T-cell (primary cell): ENCODE data around the gene ZNF200. TPM values are rescaled to one million over a fixed set of nuclear protein-coding genes. Genes with fewer than 3 reads are reported as not detected.

ENCODE experiments used
- ATAC-seq, 4 experiments: fragments of 200-7000 bp in 3 of 4; fragments of 150-1000 bp in 1 of 4; cut with Tn5 transposase; replicated peaks in 1 of 4; 1 replicate in 3 of 4; 2 replicates in 1 of 4; pipeline ENCODE4 v1.10.0; 2021; ENCODE audit warnings: moderate library complexity in 3 of 4, mild to moderate bottlenecking in 2 of 4, moderate number of reproducible peaks in 1 of 4
- CTCF ChIA-PET, 2 donors: fragments of 300-600 bp; sonication (Branson Sonifier 250); formaldehyde crosslinking; loops; one replicate each; lab custom pipeline; 2022; ENCODE audit warnings: antibody characterized with exemption in 2 of 2; lab: Charles Lee
- POLR2A ChIA-PET, 2 donors: fragments of 300-600 bp; sonication (Branson Sonifier 250); formaldehyde crosslinking; loops; one replicate each; lab custom pipeline; 2022; ENCODE audit warnings: antibody characterized with exemption in 2 of 2; lab: Charles Lee
- DNase-seq, 35 experiments: peaks; one replicate each; pipeline versions ENCODE4 v3.0.0 to v3.0.0-alpha.2; 2013 to 2023
- H3K27ac ChIP-seq: one replicate; pipeline ENCODE4 v1.5.1; 2013; ENCODE audit warnings: low read length
- H3K27me3 ChIP-seq, 2 experiments: replicated peaks in 1 of 2; 1 replicate in 1 of 2; 2 replicates in 1 of 2; pipeline versions ENCODE4 v1.6.1 to v1.7.0; 2013; ENCODE audit warnings: low read length in 1 of 2, mixed read lengths in 1 of 2; ENCODE audit not compliant: control insufficient read depth in 2 of 2, insufficient read depth in 2 of 2; ENCODE audit errors: extremely low read depth in 1 of 2
- H3K36me3 ChIP-seq, 2 donors: 1 replicate in 1 of 2; 2 replicates in 1 of 2; pipeline versions ENCODE4 v1.6.1 to v1.7.0; 2013; ENCODE audit warnings: low read length in 1 of 2; ENCODE audit not compliant: control insufficient read depth in 2 of 2, insufficient read depth in 1 of 2; ENCODE audit errors: extremely low read depth in 1 of 2
- H3K4me1 ChIP-seq, 2 experiments: 1 replicate in 1 of 2; 2 replicates in 1 of 2; pipeline versions ENCODE4 v1.6.1 to v1.7.0; 2013; ENCODE audit warnings: low read length in 2 of 2, mixed read lengths in 1 of 2; ENCODE audit not compliant: insufficient read depth in 2 of 2, control insufficient read depth in 1 of 2; ENCODE audit errors: extremely low read depth in 1 of 2
- H3K4me3 ChIP-seq, 2 donors: 1 replicate in 1 of 2; 2 replicates in 1 of 2; pipeline versions ENCODE4 v1.5.1 to v1.7.0; 2013; ENCODE audit warnings: mild to moderate bottlenecking in 2 of 2, low read length in 1 of 2, moderate library complexity in 1 of 2; ENCODE audit not compliant: control insufficient read depth in 1 of 2; ENCODE audit errors: extremely low read depth in 1 of 2
- H3K9me3 ChIP-seq: 2 replicates; pipeline ENCODE4 v1.7.0; 2013
- H3K27ac Mint-ChIP-seq, 2 donors: one replicate each; pipeline ENCODE4 v1.8.0; 2020 to 2021; ENCODE audit warnings: mild to moderate bottlenecking in 2 of 2, mixed read lengths in 2 of 2
- H3K27me3 Mint-ChIP-seq, 2 donors: one replicate each; pipeline ENCODE4 v1.8.0; 2021 to 2022; ENCODE audit warnings: mixed read lengths in 2 of 2
- H3K36me3 Mint-ChIP-seq: one replicate; pipeline ENCODE4 v1.8.0; 2021; ENCODE audit warnings: mixed read lengths
- H3K4me1 Mint-ChIP-seq, 3 donors: one replicate each; pipeline ENCODE4 v1.8.0; 2020 to 2022; ENCODE audit warnings: mixed read lengths in 3 of 3, mild to moderate bottlenecking in 1 of 3
- H3K4me3 Mint-ChIP-seq, 3 donors: one replicate each; pipeline ENCODE4 v1.8.0; 2020 to 2022; ENCODE audit warnings: mild to moderate bottlenecking in 3 of 3, mixed read lengths in 3 of 3, moderate library complexity in 3 of 3
- H3K9me3 Mint-ChIP-seq, 3 donors: one replicate each; pipeline ENCODE4 v1.8.0; 2020 to 2022; ENCODE audit warnings: mixed read lengths in 3 of 3
- WGBS: methylation state at CpG from one replicate; pipeline ENCODE4 v1.1.5; 2013; ENCODE audit warnings: missing lambda C conversion rate; ENCODE audit not compliant: insufficient coverage; 5-methylcytosine and 5-hydroxymethylcytosine counted together
- total RNA-seq, 35 experiments: library from RNA in 6 of 35; stranded (reverse) in 6 of 35; fragments of 120-200 nt in 1 of 35; gene quantifications; one replicate each; pipeline versions ENCODE4 v1.2.1 to v1.2.4 and lab custom pipeline; 2013 to 2026

ZNF200 gene
- total RNA-seq, 5 donors from 2014 or later (not counting 1 experiment from before 2014, with no cell fraction given), result 7.6 to 21.3 (median 20.1) TPM

GRCh38 chr16:3188675-3188924, 46.4 kb downstream of the ZNF200 start:
- no peak overlapping the region for H3K27ac ChIP-seq
- CTCF ChIA-PET, result interaction anchor here in 1 of 2 donors (0.6 kb wide), 1 partner anchor 160 kb away, joined by 5 read pairs; no protein-coding TSS in a partner anchor
- peaks cover 0 to 3% (median 0%) of the 10 kb centered on the region in 3 donors for H3K9me3 Mint-ChIP-seq

GRCh38 chr16:3187798-3188674, 46.9 kb downstream of the ZNF200 start, which contains the start of gene OR1F1:
TSS of gene OR1F1 (plus strand) at chr16:3188204.
- Mint-ChIP-seq H3K4me3 (peak within 1 kb of the TSS; percentile 62 to 80 (median 67)), H3K27ac (peak within 1 kb of the TSS; percentile 66 to 81), H3K36me3 (peaks cover 4% of the 10 kb centered on the region), H3K27me3 (peaks cover 60 to 84% of the 10 kb centered on the region in 2 donors), H3K4me1 (peaks cover 50 to 62% (median 54%) of the 10 kb centered on the region in 3 donors), H3K9me3 (peaks cover 0 to 3% (median 0%) of the 10 kb centered on the region in 3 donors)
- WGBS, result 2% methylated on average over 26 of the region's 51 CpGs
- peak in 2 of 4 experiments; percentile 15 to 57 for ATAC-seq
- Histone ChIP-seq H3K4me3 (peak within 1 kb of the TSS; percentile 41 to 49), H3K36me3 (no peaks in the 10 kb centered on the region), H3K27ac (no peak within 1 kb of the TSS), H3K9me3 (no peaks in the 10 kb centered on the region), H3K4me1 (peaks cover 15 to 62% of the 10 kb centered on the region in 2 experiments), H3K27me3 (peaks cover 22 to 88% of the 10 kb centered on the region in 2 experiments)
- CTCF ChIA-PET, result interaction anchor here in 1 of 2 donors (0.6 kb wide), 1 partner anchor 717 kb away, joined by 3 read pairs; no protein-coding TSS in a partner anchor
- POLR2A ChIA-PET, result interaction anchor here in 1 of 2 donors (0.6 to 1.1 kb wide), 2 partner anchors 53 to 312 kb away, joined by 3 to 4 read pairs; partner anchors contain the start of gene ZNF213
- peak in 29 of 35 experiments; percentile 34 to 65 (median 44) for DNase-seq

More at GRCh38 chr16:3188675-3188924, 46.4 kb downstream of the ZNF200 start:
- no peak overlapping the region for H3K27ac Mint-ChIP-seq
- peaks cover 4% of the 10 kb centered on the region for H3K36me3 Mint-ChIP-seq
- peak overlapping the region; percentile 41 to 49 for H3K4me3 ChIP-seq
- ATAC-seq (no peak), DNase-seq (no peak)
- POLR2A ChIA-PET, result interaction anchor here in 1 of 2 donors (0.6 kb wide), 1 partner anchor 30 kb away, joined by 3 read pairs; no protein-coding TSS in a partner anchor
- H3K27me3 Mint-ChIP-seq, result peaks cover 54 to 84% of the 10 kb centered on the region in 2 donors
- 2% methylated on average over 10 of the region's 13 CpGs for WGBS
- no peaks in the 10 kb centered on the region for H3K36me3 ChIP-seq
- H3K4me3 Mint-ChIP-seq, result peak overlapping the region; percentile 62 to 80 (median 67)
- peaks cover 25 to 88% of the 10 kb centered on the region in 2 experiments for H3K27me3 ChIP-seq
- H3K9me3 ChIP-seq, result no peaks in the 10 kb centered on the region
- peaks cover 15 to 57% of the 10 kb centered on the region in 2 experiments for H3K4me1 ChIP-seq
- H3K4me1 Mint-ChIP-seq, result peaks cover 45 to 56% (median 49%) of the 10 kb centered on the region in 3 donors

- WGBS, result 81% methylated on average over 16 of the region's 23 CpGs
- Mint-ChIP-seq H3K36me3 (peaks cover 4% of the 10 kb centered on the region), H3K4me1 (peaks cover 57 to 70% (median 62%) of the 10 kb centered on the region in 3 donors), H3K9me3 (peaks cover 0 to 3% (median 0%) of the 10 kb centered on the region in 3 donors), H3K27ac (peak overlapping the region in 1 of 2 donors; percentile 81), H3K4me3 (peak overlapping the region in 1 of 3 donors; percentile 80), H3K27me3 (peaks cover 66 to 84% of the 10 kb centered on the region in 2 donors)
- ChIA-PET POLR2A (interaction anchor here in 1 of 2 donors (0.6 to 1.1 kb wide), 2 partner anchors 52 to 313 kb away, joined by 3 to 4 read pairs; partner anchors contain the start of gene ZNF213), CTCF (interaction anchor here in 1 of 2 donors (0.6 kb wide), 1 partner anchor 718 kb away, joined by 3 read pairs; no protein-coding TSS in a partner anchor)
- no peaks in the 10 kb centered on the region for H3K9me3 ChIP-seq
- H3K36me3 ChIP-seq, result no peaks in the 10 kb centered on the region
- ATAC-seq, result no peak
- H3K4me1 ChIP-seq, result peaks cover 15 to 66% of the 10 kb centered on the region in 2 experiments
- H3K4me3 ChIP-seq, result no peak overlapping the region
- peaks cover 22 to 88% of the 10 kb centered on the region in 2 experiments for H3K27me3 ChIP-seq
- DNase-seq, result no peak
- no peak overlapping the region for H3K27ac ChIP-seq
Observed at GRCh38 chr16:3186946-3187690, 47.8 kb downstream of the ZNF200 start.

- H3K9me3 Mint-ChIP-seq, result peaks cover 0 to 3% (median 0%) of the 10 kb centered on the region in 3 donors
- no peaks in the 10 kb centered on the region for H3K36me3 ChIP-seq
- no peak overlapping the region for H3K27ac ChIP-seq
- peak; percentile 6 to 28 (median 23) for ATAC-seq
- H3K4me3 Mint-ChIP-seq, result peak overlapping the region; percentile 64 to 79 (median 70)
- 10% methylated on average over 32 of the region's 42 CpGs for WGBS
- ChIA-PET CTCF (interaction anchor here in 1 of 2 donors (0.6 to 1.0 kb wide), 3 partner anchors 12 to 155 kb away, joined by 3 to 6 read pairs (median 3); no protein-coding TSS in a partner anchor), POLR2A (interaction anchor here in 1 of 2 donors (0.6 kb wide), 1 partner anchor 326 kb away, joined by 4 read pairs; no protein-coding TSS in a partner anchor)
- peaks cover 5 to 32% of the 10 kb centered on the region in 2 experiments for H3K4me1 ChIP-seq
- peaks cover 71 to 84% of the 10 kb centered on the region in 2 donors for H3K27me3 Mint-ChIP-seq
- H3K4me3 ChIP-seq, result peak overlapping the region; percentile 20 to 44
- H3K36me3 Mint-ChIP-seq, result peaks cover 4% of the 10 kb centered on the region
- H3K9me3 ChIP-seq, result no peaks in the 10 kb centered on the region
- H3K27ac Mint-ChIP-seq, result peak overlapping the region in 1 of 2 donors; percentile 29
- H3K4me1 Mint-ChIP-seq, result peaks cover 31 to 57% (median 39%) of the 10 kb centered on the region in 3 donors
- no peak for DNase-seq
- H3K27me3 ChIP-seq, result peaks cover 14 to 87% of the 10 kb centered on the region in 2 experiments
Observed at GRCh38 chr16:3183445-3184139, 51.4 kb downstream of the ZNF200 start.

- Mint-ChIP-seq H3K36me3 (peaks cover 4% of the 10 kb centered on the region), H3K27ac (peak overlapping the region in 1 of 2 donors; percentile 39), H3K9me3 (peaks cover 0 to 3% (median 0%) of the 10 kb centered on the region in 3 donors), H3K4me1 (peaks cover 26 to 50% (median 34%) of the 10 kb centered on the region in 3 donors), H3K27me3 (peaks cover 72 to 84% of the 10 kb centered on the region in 2 donors), H3K4me3 (peak overlapping the region; percentile 64 to 79 (median 70))
- ATAC-seq (peak; percentile 47 to 65 (median 55)), DNase-seq (peak in 14 of 35 experiments; percentile 23 to 62 (median 42))
- peaks cover 0 to 24% of the 10 kb centered on the region in 2 experiments for H3K4me1 ChIP-seq
- peaks cover 14 to 86% of the 10 kb centered on the region in 2 experiments for H3K27me3 ChIP-seq
- no peak overlapping the region for H3K27ac ChIP-seq
- WGBS, result under 1% methylated on average over 66 of the region's 72 CpGs
- no peaks in the 10 kb centered on the region for H3K9me3 ChIP-seq
- no peaks in the 10 kb centered on the region for H3K36me3 ChIP-seq
- ChIA-PET CTCF (interaction anchor here (0.6 to 1.0 kb wide), 4 partner anchors 11 to 438 kb away, joined by 3 to 6 read pairs (median 3); no protein-coding TSS in a partner anchor), POLR2A (interaction anchor here in 1 of 2 donors (0.6 kb wide), 1 partner anchor 327 kb away, joined by 4 read pairs; no protein-coding TSS in a partner anchor)
- H3K4me3 ChIP-seq, result peak overlapping the region; percentile 20 to 44
Observed at GRCh38 chr16:3182608-3183444, 52.1 kb downstream of the ZNF200 start.
